ENCODE data around the gene CLSTN1.

Gene CLSTN1

GRCh38 chr1:9785406-9785805 is 38.4 kb downstream of the CLSTN1 start:
- no peak for ATAC-seq (ENCODE audit: low read depth)

GRCh38 chr1:9784508-9785133 is 39.1 kb downstream of the CLSTN1 start:
- no peaks in the 10 kb centered on the region for H3K9me3 Mint-ChIP-seq
- peaks cover 20% of the 10 kb centered on the region for H3K4me1 Mint-ChIP-seq
- no peak overlapping the region for H3K27ac Mint-ChIP-seq
- no peaks in the 10 kb centered on the region for H3K27me3 Mint-ChIP-seq
- H3K4me3 Mint-ChIP-seq = no peak overlapping the region
- ATAC-seq (ENCODE audit: low read depth) (no peak), DNase-seq (ENCODE audit: low spot score in 2 of 2) (peak; percentile 53 to 60)
- H3K36me3 Mint-ChIP-seq = no peaks in the 10 kb centered on the region

More at GRCh38 chr1:9785406-9785805, 38.4 kb downstream of the CLSTN1 start:
- no peak for DNase-seq (ENCODE audit: low spot score in 2 of 2)
- Mint-ChIP-seq H3K27ac (no peak overlapping the region), H3K36me3 (no peaks in the 10 kb centered on the region), H3K4me1 (peaks cover 20% of the 10 kb centered on the region), H3K4me3 (no peak overlapping the region), H3K9me3 (no peaks in the 10 kb centered on the region), H3K27me3 (no peaks in the 10 kb centered on the region)

DNA sequence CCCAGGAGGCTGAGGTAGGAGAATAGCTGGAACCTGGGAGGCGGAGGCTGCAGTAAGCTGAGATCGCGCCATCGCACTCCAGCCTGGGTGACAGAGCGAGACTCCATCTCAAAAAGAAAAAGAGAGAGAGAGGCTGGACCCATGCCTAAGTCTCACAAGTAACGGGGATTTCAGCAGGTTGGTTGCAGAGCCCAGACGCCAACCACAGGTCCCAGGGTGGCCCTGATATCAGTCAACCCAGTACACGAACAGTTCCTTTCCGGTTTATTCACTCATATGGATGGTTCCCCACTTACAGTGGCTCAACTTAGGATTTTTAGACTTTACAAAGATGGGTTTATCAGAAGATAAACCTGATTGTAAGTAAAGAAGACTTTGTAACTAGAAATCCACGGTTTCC is 40.9 kb downstream of the CLSTN1 start:
- Mint-ChIP-seq H3K27me3 (no peaks in the 10 kb centered on the region), H3K4me3 (no peak overlapping the region), H3K36me3 (no peaks in the 10 kb centered on the region), H3K27ac (no peak overlapping the region), H3K4me1 (peaks cover 19% of the 10 kb centered on the region), H3K9me3 (no peaks in the 10 kb centered on the region)
- ATAC-seq (ENCODE audit: low read depth) (no peak), DNase-seq (ENCODE audit: low spot score in 2 of 2) (no peak)

- Mint-ChIP-seq H3K9me3 (no peaks in the 10 kb centered on the region), H3K4me1 (peaks cover 19% of the 10 kb centered on the region), H3K36me3 (no peaks in the 10 kb centered on the region), H3K4me3 (no peak overlapping the region), H3K27ac (no peak overlapping the region), H3K27me3 (no peaks in the 10 kb centered on the region)
- DNase-seq (ENCODE audit: low spot score in 2 of 2) = no peak
- ATAC-seq (ENCODE audit: low read depth) = no peak
Observed at GRCh38 chr1:9782116-9782751, 41.5 kb downstream of the CLSTN1 start.

DNA sequence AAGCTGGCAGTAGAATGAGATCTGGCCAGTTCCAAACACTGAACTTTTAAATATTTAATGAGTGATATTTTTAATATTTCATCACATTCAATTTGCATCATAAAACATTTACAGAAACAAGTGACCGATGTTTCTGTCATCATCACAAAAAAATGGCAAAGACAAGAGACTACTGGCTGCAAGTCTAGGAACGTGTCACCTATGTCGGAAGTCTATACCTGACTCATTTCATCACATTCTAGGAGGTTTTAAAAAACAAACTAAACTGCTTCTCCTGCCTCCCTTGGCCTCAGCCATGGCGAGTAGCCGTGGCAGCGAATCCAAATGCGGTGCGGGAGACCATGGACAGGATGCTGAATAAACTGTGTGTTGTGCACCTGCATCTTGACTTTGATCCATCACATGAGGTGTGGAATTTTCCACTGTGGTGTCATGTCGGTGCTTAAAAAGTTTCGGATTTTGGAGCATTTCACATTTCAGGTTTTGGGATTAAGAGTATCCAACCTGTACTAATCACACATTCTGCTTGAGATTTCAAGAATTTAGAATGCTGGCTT is 43.1 kb downstream of the CLSTN1 start:
- Mint-ChIP-seq H3K27me3 (no peaks in the 10 kb centered on the region), H3K4me3 (no peak overlapping the region), H3K9me3 (no peaks in the 10 kb centered on the region), H3K4me1 (peaks cover 17% of the 10 kb centered on the region), H3K27ac (no peak overlapping the region), H3K36me3 (no peaks in the 10 kb centered on the region)
- DNase-seq (ENCODE audit: low spot score in 2 of 2) (no peak), ATAC-seq (ENCODE audit: low read depth) (no peak)

- Mint-ChIP-seq H3K9me3 (no peaks in the 10 kb centered on the region), H3K36me3 (no peaks in the 10 kb centered on the region), H3K27me3 (no peaks in the 10 kb centered on the region), H3K4me3 (no peak overlapping the region), H3K4me1 (peaks cover 16% of the 10 kb centered on the region), H3K27ac (no peak overlapping the region)
- no peak for DNase-seq (ENCODE audit: low spot score in 2 of 2)
- no peak for ATAC-seq (ENCODE audit: low read depth)
Observed at GRCh38 chr1:9778905-9779304, 44.9 kb downstream of the CLSTN1 start.

DNA sequence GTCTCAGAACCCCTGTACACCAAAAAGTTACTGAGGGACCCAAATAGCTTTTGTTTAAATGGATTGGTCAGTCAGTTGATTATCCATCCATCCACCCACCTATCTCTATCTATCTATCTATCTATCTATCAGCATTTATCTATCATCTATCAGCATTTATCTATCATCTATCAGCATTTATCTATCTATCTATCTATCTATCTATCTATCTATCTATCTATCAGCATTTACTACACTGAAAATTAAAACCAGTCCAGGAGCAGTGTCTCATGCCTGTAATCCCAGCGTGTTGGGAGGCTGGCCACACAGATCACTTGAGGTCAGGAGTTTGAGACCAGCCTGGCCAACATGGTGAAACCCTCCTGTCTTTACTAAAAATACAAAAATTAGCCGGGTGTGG is 47.1 kb downstream of the CLSTN1 start:
- Mint-ChIP-seq H3K4me3 (no peak overlapping the region), H3K9me3 (no peaks in the 10 kb centered on the region), H3K36me3 (peaks cover 5% of the 10 kb centered on the region), H3K27me3 (no peaks in the 10 kb centered on the region), H3K4me1 (peaks cover 13% of the 10 kb centered on the region), H3K27ac (no peak overlapping the region)
- DNase-seq (ENCODE audit: low spot score in 2 of 2) = no peak
- ATAC-seq (ENCODE audit: low read depth) = no peak

DNA sequence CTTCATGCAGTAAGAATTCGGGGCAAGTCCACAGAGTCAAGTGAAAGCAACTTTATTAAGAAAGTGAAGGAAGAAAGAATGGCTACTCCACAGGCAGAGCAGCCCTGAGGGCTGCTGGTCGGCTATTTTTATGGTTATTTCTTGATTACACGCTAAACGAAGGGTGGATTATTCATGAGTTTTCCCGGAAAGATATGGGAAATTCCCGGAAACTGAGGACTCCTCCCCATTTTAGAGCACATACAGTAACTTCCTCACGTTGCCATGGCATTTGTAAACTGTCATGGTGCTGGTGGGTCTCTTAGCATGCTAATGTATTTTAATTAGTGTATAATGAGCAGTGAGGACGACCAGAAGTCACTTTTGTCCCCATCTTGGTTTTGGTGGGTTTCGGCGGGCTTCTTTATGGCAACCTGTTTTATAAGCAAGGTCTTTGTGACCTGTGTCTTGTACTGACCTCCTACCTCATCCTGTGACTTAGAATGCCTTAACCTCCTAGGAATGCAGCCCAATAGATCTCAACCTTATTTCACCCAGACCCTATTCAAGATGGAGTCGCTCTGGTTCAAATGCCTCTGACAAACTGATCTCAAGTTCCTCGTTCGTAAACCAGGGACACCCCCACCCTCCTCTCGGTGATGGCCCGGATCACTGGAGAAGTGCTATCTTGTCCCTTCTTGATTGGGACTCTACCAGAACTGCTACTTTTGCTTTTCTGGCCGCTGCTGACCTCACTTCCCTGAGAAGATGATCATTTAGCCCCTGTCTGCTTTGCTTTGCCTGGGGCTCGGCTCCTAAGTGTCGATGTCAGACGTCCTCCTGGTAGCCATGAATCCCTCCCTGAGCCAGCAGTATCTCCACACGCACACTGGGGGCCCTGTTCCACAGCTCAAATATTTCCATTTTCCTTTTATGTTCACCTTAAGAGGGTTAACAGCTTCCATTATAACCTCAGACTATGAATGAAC is 48.8 kb downstream of the CLSTN1 start:
- Mint-ChIP-seq H3K4me3 (no peak overlapping the region), H3K27me3 (no peaks in the 10 kb centered on the region), H3K27ac (no peak overlapping the region), H3K36me3 (peaks cover 5% of the 10 kb centered on the region), H3K4me1 (peaks cover 13% of the 10 kb centered on the region), H3K9me3 (no peaks in the 10 kb centered on the region)
- DNase-seq (ENCODE audit: low spot score in 2 of 2) (no peak), ATAC-seq (ENCODE audit: low read depth) (no peak)

GRCh38 chr1:9770298-9770697 is 53.5 kb downstream of the CLSTN1 start:
- H3K4me3 Mint-ChIP-seq = no peak overlapping the region

DNA sequence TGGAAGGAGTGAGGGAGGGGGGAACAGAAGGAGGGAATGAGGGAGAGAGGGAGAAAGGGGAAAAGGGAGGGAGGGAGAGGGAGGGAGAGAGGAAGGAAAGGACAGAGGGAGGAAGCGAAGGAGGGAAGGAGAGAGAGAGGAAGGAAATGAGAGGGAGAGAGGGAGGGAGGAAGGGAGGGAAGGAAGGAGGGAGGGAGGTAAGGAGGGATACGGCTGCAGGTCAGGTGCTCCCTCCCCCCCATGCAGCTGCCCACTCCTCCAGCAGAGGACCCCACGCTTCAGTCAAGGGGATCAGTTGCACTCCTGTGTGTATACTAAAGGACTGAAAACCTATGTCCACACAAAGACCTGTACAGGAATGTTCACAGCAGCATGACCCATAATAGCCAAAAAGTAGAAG is 54.8 kb downstream of the CLSTN1 start:
- peaks cover 12% of the 10 kb centered on the region for H3K4me1 Mint-ChIP-seq
- no peak for DNase-seq (ENCODE audit: low spot score in 2 of 2)
- no peak overlapping the region for H3K4me3 Mint-ChIP-seq
- no peak overlapping the region for H3K27ac Mint-ChIP-seq
- H3K27me3 Mint-ChIP-seq = no peaks in the 10 kb centered on the region
- ATAC-seq (ENCODE audit: low read depth) = no peak
- no peaks in the 10 kb centered on the region for H3K9me3 Mint-ChIP-seq
- peaks cover 9% of the 10 kb centered on the region for H3K36me3 Mint-ChIP-seq

More at GRCh38 chr1:9770298-9770697, 53.5 kb downstream of the CLSTN1 start:
- Mint-ChIP-seq H3K9me3 (no peaks in the 10 kb centered on the region), H3K27me3 (no peaks in the 10 kb centered on the region), H3K4me1 (peaks cover 14% of the 10 kb centered on the region), H3K27ac (no peak overlapping the region), H3K36me3 (peaks cover 9% of the 10 kb centered on the region)
- DNase-seq (ENCODE audit: low spot score in 2 of 2) (no peak), ATAC-seq (ENCODE audit: low read depth) (no peak)

- Mint-ChIP-seq H3K9me3 (no peaks in the 10 kb centered on the region), H3K27ac (no peak overlapping the region), H3K27me3 (no peaks in the 10 kb centered on the region), H3K4me3 (no peak overlapping the region), H3K4me1 (peaks cover 17% of the 10 kb centered on the region), H3K36me3 (peaks cover 12% of the 10 kb centered on the region)
- no peak for DNase-seq (ENCODE audit: low spot score in 2 of 2)
- no peak for ATAC-seq (ENCODE audit: low read depth)
Observed at GRCh38 chr1:9767964-9768668, 55.6 kb downstream of the CLSTN1 start.

GRCh38 chr1:9766759-9767442 is 56.9 kb downstream of the CLSTN1 start:
- ATAC-seq (ENCODE audit: low read depth) = no peak
- Mint-ChIP-seq H3K4me3 (no peak overlapping the region), H3K27me3 (no peaks in the 10 kb centered on the region), H3K4me1 (peaks cover 19% of the 10 kb centered on the region), H3K9me3 (no peaks in the 10 kb centered on the region), H3K36me3 (peaks cover 10% of the 10 kb centered on the region), H3K27ac (no peak overlapping the region)
- no peak for DNase-seq (ENCODE audit: low spot score in 2 of 2)

DNA sequence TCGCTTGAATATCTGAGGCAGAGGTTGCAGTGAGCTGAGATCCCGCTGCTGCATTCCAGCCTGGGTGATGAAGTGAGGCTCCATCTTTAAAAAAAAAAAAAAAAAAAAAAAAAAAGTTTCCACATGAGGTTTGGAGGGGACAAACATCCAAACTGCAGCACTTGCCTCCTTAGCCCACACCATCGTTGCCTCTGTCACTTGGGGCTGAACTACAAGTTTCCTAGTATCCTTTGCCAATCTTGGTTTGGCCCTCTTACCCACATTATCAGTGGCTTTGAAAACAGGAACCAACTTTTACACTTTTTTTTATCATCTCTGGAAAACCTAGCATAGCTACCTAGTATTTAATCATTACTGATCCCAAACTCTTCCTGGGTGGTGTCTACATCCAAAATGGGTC is 59.2 kb downstream of the CLSTN1 start:
- no peak overlapping the region for H3K27ac Mint-ChIP-seq
- peaks cover 24% of the 10 kb centered on the region for H3K4me1 Mint-ChIP-seq
- H3K36me3 Mint-ChIP-seq = peaks cover 15% of the 10 kb centered on the region

More for the DNA sequence above, 59.2 kb downstream of the CLSTN1 start:
- Mint-ChIP-seq H3K9me3 (no peaks in the 10 kb centered on the region), H3K4me3 (no peak overlapping the region), H3K27me3 (no peaks in the 10 kb centered on the region)
- DNase-seq (ENCODE audit: low spot score in 2 of 2) = no peak
- no peak for ATAC-seq (ENCODE audit: low read depth)
